HEK293T (cell line): ENCODE results near the gene EFR3B.

Source experiments
- CTCF ChIA-PET: fragments of 350-600 bp; formaldehyde crosslinking; extraction: SDS; loops from one replicate; lab custom pipeline; 2021; ENCODE audit warnings: antibody characterized with exemption, inconsistent platforms; lab: Yijun Ruan, JAX
- POLR2A ChIA-PET: fragments of 350-600 bp; formaldehyde crosslinking; extraction: SDS; loops from one replicate; lab custom pipeline; 2020; ENCODE audit warnings: antibody characterized with exemption, inconsistent platforms; lab: Yijun Ruan, JAX
- DNase-seq: peaks from one replicate; pipeline ENCODE4 v3.0.0; 2012; ENCODE audit warnings: mixed read lengths; ENCODE audit errors: extremely low spot score
- ARNT ChIP-seq: fragments of 450-650 bp; IDR thresholded peaks from 2 replicates; pipeline ENCODE4 v1.6.1; 2017; ENCODE audit warnings: mild to moderate bottlenecking
- BHLHE40 ChIP-seq: fragments of 450-650 bp; IDR thresholded peaks from 2 replicates; pipeline ENCODE4 v1.6.1; 2016; ENCODE audit warnings: mild to moderate bottlenecking, moderate library complexity, borderline replicate concordance
- CTBP1 ChIP-seq: fragments of 450-650 bp; IDR thresholded peaks from 2 replicates; pipeline ENCODE4 v1.6.1; 2016; ENCODE audit warnings: borderline replicate concordance
- ELF4 ChIP-seq: fragments of 450-650 bp; IDR thresholded peaks from 2 replicates; pipeline ENCODE4 v1.6.1; 2017; ENCODE audit warnings: antibody characterized with exemption
- FOXA1 ChIP-seq: fragments of 450-650 bp; IDR thresholded peaks from 2 replicates; pipeline ENCODE4 v1.6.1; 2016; ENCODE audit warnings: mild to moderate bottlenecking
- FOXK2 ChIP-seq: fragments of 450-650 bp; IDR thresholded peaks from 2 replicates; pipeline ENCODE4 v1.6.1; 2016; ENCODE audit warnings: mild to moderate bottlenecking
- FOXM1 ChIP-seq: fragments of 450-650 bp; IDR thresholded peaks from 2 replicates; pipeline ENCODE4 v1.6.1; 2017; ENCODE audit warnings: mild to moderate bottlenecking, borderline replicate concordance
- HDGF ChIP-seq: fragments of 450-650 bp; IDR thresholded peaks from 2 replicates; pipeline ENCODE4 v1.6.1; 2017; ENCODE audit warnings: antibody characterized with exemption, borderline replicate concordance
- L3MBTL2 ChIP-seq: fragments of 450-650 bp; conservative IDR thresholded peaks from 2 replicates; pipeline ENCODE4 v1.6.1; 2016; ENCODE audit warnings: mild to moderate bottlenecking
- LEF1 ChIP-seq: fragments of 450-650 bp; IDR thresholded peaks from 2 replicates; pipeline ENCODE4 v1.6.1; 2017; ENCODE audit warnings: mild to moderate bottlenecking, borderline replicate concordance
- NFRKB ChIP-seq: fragments of 450-650 bp; IDR thresholded peaks from 2 replicates; pipeline ENCODE4 v1.6.1; 2016; ENCODE audit warnings: mild to moderate bottlenecking, moderate library complexity
- PKNOX1 ChIP-seq: fragments of 450-650 bp; IDR thresholded peaks from 2 replicates; pipeline ENCODE4 v1.6.1; 2016
- SP1 ChIP-seq: fragments of 450-650 bp; IDR thresholded peaks from 2 replicates; pipeline ENCODE4 v1.6.1; 2017
- SUZ12 ChIP-seq: fragments of 450-650 bp; IDR thresholded peaks from 2 replicates; pipeline ENCODE4 v1.6.1; 2016; ENCODE audit warnings: mild to moderate bottlenecking
- TARDBP ChIP-seq: fragments of 450-650 bp; IDR thresholded peaks from 2 replicates; pipeline ENCODE4 v1.6.1; 2016
- ZNF384 ChIP-seq: fragments of 450-650 bp; IDR thresholded peaks from 2 replicates; pipeline ENCODE4 v1.6.1; 2016

The EFR3B gene

GRCh38 chr2:25041307-25041927, 459 bp upstream of the EFR3B start:
- DNase-seq: peak; percentile 67
- TF ChIP-seq ZNF384 (peak; percentile 70), L3MBTL2 (no peak)
- ChIA-PET CTCF (interaction anchor here (0.6 to 1.4 kb wide), 5 partner anchors 9 to 1500 kb away, joined by 4 to 6 read pairs (median 4); no protein-coding TSS in a partner anchor), POLR2A (interaction anchor here (0.7 kb wide), 1 partner anchor 9 kb away, joined by 3 read pairs; no protein-coding TSS in a partner anchor)

- ChIA-PET POLR2A (no interaction called here), CTCF (interaction anchor here (1.4 kb wide), 1 partner anchor 87 kb away, joined by 4 read pairs; no protein-coding TSS in a partner anchor)
- TF ChIP-seq PKNOX1 (no peak), LEF1 (no peak), SP1 (no peak), FOXK2 (no peak), ZNF384 (no peak), TARDBP (no peak), CTBP1 (no peak), ELF4 (no peak), SUZ12 (no peak), FOXM1 (no peak), BHLHE40 (no peak), HDGF (no peak), ARNT (no peak), L3MBTL2 (no peak)
- DNase-seq: peak; percentile 43
These were observed 705 bp downstream of the EFR3B start for GRCh38 chr2:25042321-25043240.

GRCh38 chr2:25043241-25043867, 1.5 kb downstream of the EFR3B start:
- peak; percentile 40 for DNase-seq
- ChIA-PET CTCF (no interaction called here), POLR2A (no interaction called here)
- TF ChIP-seq NFRKB: no peak
- no peak for TF ChIP-seq L3MBTL2

- TF ChIP-seq NFRKB (no peak), ELF4 (no peak), LEF1 (no peak), SUZ12 (no peak), CTBP1 (no peak), FOXA1 (no peak), FOXK2 (no peak), L3MBTL2 (no peak)
- ChIA-PET POLR2A (no interaction called here), CTCF (no interaction called here)
- no peak for DNase-seq
These were observed 2.1 kb downstream of the EFR3B start for GRCh38 chr2:25044011-25044410.

- no peak for DNase-seq
- ChIA-PET CTCF (no interaction called here), POLR2A (no interaction called here)
- no peak for TF ChIP-seq NFRKB
- TF ChIP-seq FOXA1: no peak
- TF ChIP-seq TARDBP: no peak
- no peak for TF ChIP-seq HDGF
- no peak for TF ChIP-seq L3MBTL2
- no peak for TF ChIP-seq SUZ12
- no peak for TF ChIP-seq FOXK2
- no peak for TF ChIP-seq PKNOX1
- no peak for TF ChIP-seq BHLHE40
- no peak for TF ChIP-seq FOXM1
- TF ChIP-seq LEF1: no peak
- no peak for TF ChIP-seq CTBP1
- TF ChIP-seq ARNT: no peak
These were observed 3.1 kb downstream of the EFR3B start for GRCh38 chr2:25044990-25045389.

- no peak for DNase-seq
- no peak for TF ChIP-seq CTBP1
- TF ChIP-seq FOXA1: no peak
- no peak for TF ChIP-seq ZNF384
- TF ChIP-seq L3MBTL2: no peak
- TF ChIP-seq SP1: no peak
- TF ChIP-seq FOXM1: no peak
- no peak for TF ChIP-seq TARDBP
- TF ChIP-seq LEF1: no peak
- no peak for TF ChIP-seq ARNT
- TF ChIP-seq FOXK2: no peak
- TF ChIP-seq ELF4: no peak
- TF ChIP-seq NFRKB: no peak
- ChIA-PET POLR2A (no interaction called here), CTCF (no interaction called here)
These were observed 7.5 kb downstream of the EFR3B start for GRCh38 chr2:25049422-25049821.
